ENCODE results near the gene TMEM209.

The TMEM209 gene

DNA sequence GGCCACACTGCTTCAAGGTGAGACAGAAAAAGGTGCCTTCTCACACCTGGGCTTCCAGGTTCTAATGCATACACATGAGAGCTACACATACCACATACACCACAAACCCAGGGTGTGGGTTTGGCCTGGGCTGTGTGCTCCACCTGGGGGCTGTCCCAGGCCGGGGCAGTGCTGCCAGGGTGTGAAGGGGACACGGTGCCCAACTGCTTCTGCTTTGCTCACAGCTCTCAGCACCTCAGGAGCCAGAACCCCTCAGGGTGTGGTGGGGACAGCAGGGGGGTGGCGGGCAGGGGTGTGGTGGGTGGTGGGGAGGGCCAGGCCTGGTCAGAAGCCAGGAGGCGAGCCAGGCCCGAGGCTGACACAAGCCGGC lies 51.1 kb downstream of the TMEM209 start:
- Histone ChIP-seq H3K79me2 (ENCODE audit: insufficient read depth, low read length) (no peaks in the 10 kb centered on the region), H4K20me1 (ENCODE audit: insufficient read depth, low read length, poor library complexity, severe bottlenecking) (no peaks in the 10 kb centered on the region), H3K4me1 (ENCODE audit: insufficient read depth, low read length, poor library complexity, severe bottlenecking) (no peaks in the 10 kb centered on the region), H3K4me2 (ENCODE audit: low read depth, low read length, poor library complexity, severe bottlenecking) (no peak overlapping the region), H2AFZ (ENCODE audit: low read length) (no peak overlapping the region), H3K9me2 (replicated peaks; ENCODE audit: low read depth, low read length) (no peaks in the 10 kb centered on the region), H3F3A (ENCODE audit: low read depth) (no peaks in the 10 kb centered on the region; the same call in 1 of the 2 replicates), H3K9me3 (ENCODE audit: insufficient read depth, low read depth, low read length) (no peaks in the 10 kb centered on the region), H3K36me3 (ENCODE audit: insufficient read depth, low read length) (no peaks in the 10 kb centered on the region), H3K27me3 (ENCODE audit: insufficient read depth, low read length, poor library complexity, severe bottlenecking) (no peaks in the 10 kb centered on the region), H3K9ac (ENCODE audit: low read depth, low read length, poor library complexity, severe bottlenecking) (no peak overlapping the region), H3K4me3 (ENCODE audit: low read length, poor library complexity, severe bottlenecking) (no peak overlapping the region)
- TF ChIP-seq, protein P1, sequence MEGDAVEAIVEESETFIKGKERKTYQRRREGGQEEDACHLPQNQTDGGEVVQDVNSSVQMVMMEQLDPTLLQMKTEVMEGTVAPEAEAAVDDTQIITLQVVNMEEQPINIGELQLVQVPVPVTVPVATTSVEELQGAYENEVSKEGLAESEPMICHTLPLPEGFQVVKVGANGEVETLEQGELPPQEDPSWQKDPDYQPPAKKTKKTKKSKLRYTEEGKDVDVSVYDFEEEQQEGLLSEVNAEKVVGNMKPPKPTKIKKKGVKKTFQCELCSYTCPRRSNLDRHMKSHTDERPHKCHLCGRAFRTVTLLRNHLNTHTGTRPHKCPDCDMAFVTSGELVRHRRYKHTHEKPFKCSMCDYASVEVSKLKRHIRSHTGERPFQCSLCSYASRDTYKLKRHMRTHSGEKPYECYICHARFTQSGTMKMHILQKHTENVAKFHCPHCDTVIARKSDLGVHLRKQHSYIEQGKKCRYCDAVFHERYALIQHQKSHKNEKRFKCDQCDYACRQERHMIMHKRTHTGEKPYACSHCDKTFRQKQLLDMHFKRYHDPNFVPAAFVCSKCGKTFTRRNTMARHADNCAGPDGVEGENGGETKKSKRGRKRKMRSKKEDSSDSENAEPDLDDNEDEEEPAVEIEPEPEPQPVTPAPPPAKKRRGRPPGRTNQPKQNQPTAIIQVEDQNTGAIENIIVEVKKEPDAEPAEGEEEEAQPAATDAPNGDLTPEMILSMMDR (conservative IDR thresholded peaks at IDR 0.05; ENCODE audit: low read length), result no peak

DNA sequence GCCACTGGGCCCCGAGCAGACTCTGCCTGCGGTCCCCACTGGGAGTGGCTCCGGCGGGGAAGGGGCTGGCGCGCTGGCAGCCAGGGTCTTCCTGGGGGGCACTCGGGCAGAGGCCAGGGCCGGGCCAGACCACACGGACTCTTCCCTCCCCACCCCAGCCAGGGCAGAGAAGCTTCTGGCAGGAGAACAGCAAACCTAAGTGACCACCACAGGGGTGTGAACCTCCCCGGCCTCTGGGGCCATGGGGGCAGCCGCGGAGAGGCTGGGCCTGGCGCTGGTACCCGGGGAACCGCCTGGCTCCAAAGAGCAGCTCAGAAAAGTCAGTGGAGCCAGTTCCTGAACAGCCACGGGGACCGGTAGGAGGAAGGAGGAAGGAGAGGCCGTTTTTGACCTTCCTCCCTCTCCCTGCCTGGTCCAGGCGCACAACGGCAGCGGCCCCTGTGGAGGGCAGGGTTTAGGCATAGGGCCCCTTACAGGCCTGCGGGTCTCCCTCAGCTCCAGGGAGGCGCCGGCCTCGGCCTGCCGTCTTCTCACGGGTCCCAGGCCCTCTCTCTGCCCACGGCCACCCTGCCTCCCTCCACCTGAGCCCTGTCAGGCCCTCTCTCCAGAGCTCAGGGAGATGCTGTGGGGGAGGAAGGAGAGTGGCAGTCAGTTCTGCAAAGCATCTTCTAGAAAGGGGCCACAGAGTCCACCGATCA lies 51.8 kb downstream of the TMEM209 start:
- Histone ChIP-seq H3K27me3 (ENCODE audit: insufficient read depth, low read length, poor library complexity, severe bottlenecking) (no peaks in the 10 kb centered on the region), H2AFZ (ENCODE audit: low read length) (no peak overlapping the region), H3K9ac (ENCODE audit: low read depth, low read length, poor library complexity, severe bottlenecking) (no peak overlapping the region), H3K4me2 (ENCODE audit: low read depth, low read length, poor library complexity, severe bottlenecking) (no peak overlapping the region), H4K20me1 (ENCODE audit: insufficient read depth, low read length, poor library complexity, severe bottlenecking) (no peaks in the 10 kb centered on the region), H3K4me1 (ENCODE audit: insufficient read depth, low read length, poor library complexity, severe bottlenecking) (no peaks in the 10 kb centered on the region), H3K79me2 (ENCODE audit: insufficient read depth, low read length) (no peaks in the 10 kb centered on the region), H3K9me3 (ENCODE audit: insufficient read depth, low read depth, low read length) (no peaks in the 10 kb centered on the region), H3K9me2 (replicated peaks; ENCODE audit: low read depth, low read length) (no peaks in the 10 kb centered on the region), H3K4me3 (ENCODE audit: low read length, poor library complexity, severe bottlenecking) (no peak overlapping the region), H3F3A (ENCODE audit: low read depth) (no peaks in the 10 kb centered on the region; the same call in 1 of the 2 replicates), H3K36me3 (ENCODE audit: insufficient read depth, low read length) (no peaks in the 10 kb centered on the region)
- no peak for TF ChIP-seq EZH2phosphoT487 (IDR thresholded peaks at IDR 0.05; ENCODE audit: borderline replicate concordance)
- TF ChIP-seq, protein P1 (conservative IDR thresholded peaks at IDR 0.05; ENCODE audit: low read length), result no peak

DNA sequence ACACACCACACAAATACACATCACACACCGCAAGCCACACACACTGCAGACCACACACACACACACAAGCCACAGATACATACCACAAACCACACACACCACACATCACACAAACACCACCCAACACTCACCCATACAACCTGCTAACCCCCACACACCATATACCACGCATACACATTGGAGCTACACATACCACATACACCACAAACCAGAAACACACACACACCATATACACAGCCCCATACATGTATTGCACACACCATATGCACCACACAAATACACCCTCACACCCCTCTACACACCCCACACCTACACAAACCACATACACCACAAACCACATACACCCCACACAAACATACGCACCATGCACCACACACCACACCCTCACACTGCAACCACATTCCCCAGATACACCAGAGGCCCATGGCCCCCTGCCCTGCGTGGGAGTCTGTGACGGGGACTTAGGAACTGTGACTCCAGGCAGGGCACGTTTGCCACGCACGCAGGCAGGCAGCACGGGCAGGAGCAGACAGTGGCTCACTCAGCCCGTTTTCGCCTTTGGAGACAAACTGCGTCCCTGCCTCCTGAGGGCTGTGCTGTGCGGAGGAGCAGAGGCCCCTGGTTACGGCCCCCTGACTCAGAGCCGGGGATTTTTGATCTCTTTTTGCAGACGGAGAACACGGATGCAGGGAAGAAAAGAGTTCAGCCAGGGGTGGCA lies 52.6 kb downstream of the TMEM209 start:
- Histone ChIP-seq H3K4me2 (ENCODE audit: low read depth, low read length, poor library complexity, severe bottlenecking) (no peak overlapping the region), H3F3A (ENCODE audit: low read depth) (no peaks in the 10 kb centered on the region; the same call in 1 of the 2 replicates)

More for the DNA sequence above, 52.6 kb downstream of the TMEM209 start:
- H2AFZ ChIP-seq (ENCODE audit: low read length), result no peak overlapping the region
- no peaks in the 10 kb centered on the region for H3K79me2 ChIP-seq (ENCODE audit: insufficient read depth, low read length)
- H3K27me3 ChIP-seq (ENCODE audit: insufficient read depth, low read length, poor library complexity, severe bottlenecking), result no peaks in the 10 kb centered on the region
- no peaks in the 10 kb centered on the region for H3K9me3 ChIP-seq (ENCODE audit: insufficient read depth, low read depth, low read length)
- H3K4me3 ChIP-seq (ENCODE audit: low read length, poor library complexity, severe bottlenecking), result no peak overlapping the region
- no peaks in the 10 kb centered on the region for H4K20me1 ChIP-seq (ENCODE audit: insufficient read depth, low read length, poor library complexity, severe bottlenecking)
- H3K4me1 ChIP-seq (ENCODE audit: insufficient read depth, low read length, poor library complexity, severe bottlenecking), result no peaks in the 10 kb centered on the region
- H3K9me2 ChIP-seq (replicated peaks; ENCODE audit: low read depth, low read length), result no peaks in the 10 kb centered on the region
- no peak overlapping the region for H3K9ac ChIP-seq (ENCODE audit: low read depth, low read length, poor library complexity, severe bottlenecking)
- TF ChIP-seq EZH2phosphoT487 (IDR thresholded peaks at IDR 0.05; ENCODE audit: borderline replicate concordance), result no peak
- TF ChIP-seq, protein P1 (conservative IDR thresholded peaks at IDR 0.05; ENCODE audit: low read length), result no peak
- H3K36me3 ChIP-seq (ENCODE audit: insufficient read depth, low read length), result no peaks in the 10 kb centered on the region
